Mesodermal cell (in vitro differentiated cells): ENCODE measurements around the gene HTRA1.

ENCODE experiments used
- H3K27ac ChIP-seq: 2 replicates; pipeline ENCODE4 v1.7.0; 2013; ENCODE audit warnings: mild to moderate bottlenecking, low read depth, low read length, moderate library complexity; ENCODE audit not compliant: severe bottlenecking
- H3K36me3 ChIP-seq: 2 replicates; pipeline ENCODE4 v1.7.1; 2013; ENCODE audit warnings: mild to moderate bottlenecking, low read length, moderate library complexity; ENCODE audit not compliant: control insufficient read depth, insufficient read depth
- H3K4me1 ChIP-seq: one replicate; pipeline ENCODE4 v1.7.1; 2013; ENCODE audit warnings: mild to moderate bottlenecking, low read length; ENCODE audit not compliant: insufficient read depth, control insufficient read depth, poor library complexity, severe bottlenecking
- H3K4me3 ChIP-seq: 2 replicates; pipeline ENCODE4 v1.7.0; 2013; ENCODE audit warnings: low read length, control low read depth, mild to moderate bottlenecking; ENCODE audit not compliant: insufficient read depth, poor library complexity, severe bottlenecking; ENCODE audit errors: extremely low read depth
- H3K9me3 ChIP-seq: 2 replicates; pipeline ENCODE4 v1.7.1; 2013; ENCODE audit warnings: mild to moderate bottlenecking, low read length, moderate library complexity; ENCODE audit not compliant: control insufficient read depth
- WGBS, 2 experiments: methylation state at CpG; one replicate each; pipeline ENCODE4 v1.1.5; 2013; ENCODE audit warnings: missing lambda C conversion rate in 2 of 2; ENCODE audit not compliant: insufficient coverage in 2 of 2; 5-methylcytosine and 5-hydroxymethylcytosine counted together

The HTRA1 gene

GRCh38 chr10:122498521-122498920 is 37.2 kb downstream of the HTRA1 start:
- peaks cover 3% of the 10 kb centered on the region for H3K9me3 ChIP-seq
- H3K27ac ChIP-seq = no peak overlapping the region
- peaks cover 9% of the 10 kb centered on the region for H3K36me3 ChIP-seq
- 89 to 95% methylated on average over 3 to 4 of the region's 5 CpGs for WGBS, 2 experiments
- H3K4me1 ChIP-seq = peaks cover 24% of the 10 kb centered on the region
- no peak overlapping the region for H3K4me3 ChIP-seq

DNA sequence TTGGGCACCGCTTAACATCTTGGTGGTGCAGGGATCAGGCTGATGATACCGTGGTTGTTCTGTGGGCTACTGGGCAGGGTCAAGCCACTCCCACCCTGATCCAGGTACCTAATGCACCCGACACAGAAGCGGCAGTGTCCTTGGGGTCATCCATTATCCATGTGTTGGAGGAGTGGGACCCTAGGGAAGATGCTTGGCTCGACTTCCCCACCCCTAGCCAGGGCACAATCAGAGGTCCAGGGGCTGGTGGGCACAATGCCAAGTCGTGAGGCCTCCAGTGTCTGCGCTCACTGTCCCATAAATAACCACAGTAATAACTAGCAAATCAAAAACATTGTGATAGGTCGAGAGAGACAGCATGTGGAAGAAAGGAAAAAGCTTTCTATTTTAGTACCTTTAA is 37.7 kb downstream of the HTRA1 start:
- Histone ChIP-seq H3K27ac (no peak overlapping the region), H3K4me1 (peaks cover 19% of the 10 kb centered on the region), H3K9me3 (peaks cover 3% of the 10 kb centered on the region), H3K4me3 (no peak overlapping the region), H3K36me3 (peaks cover 9% of the 10 kb centered on the region)
- 86 to 100% methylated on average over 1 to 5 of the region's 8 CpGs for WGBS, 2 experiments

DNA sequence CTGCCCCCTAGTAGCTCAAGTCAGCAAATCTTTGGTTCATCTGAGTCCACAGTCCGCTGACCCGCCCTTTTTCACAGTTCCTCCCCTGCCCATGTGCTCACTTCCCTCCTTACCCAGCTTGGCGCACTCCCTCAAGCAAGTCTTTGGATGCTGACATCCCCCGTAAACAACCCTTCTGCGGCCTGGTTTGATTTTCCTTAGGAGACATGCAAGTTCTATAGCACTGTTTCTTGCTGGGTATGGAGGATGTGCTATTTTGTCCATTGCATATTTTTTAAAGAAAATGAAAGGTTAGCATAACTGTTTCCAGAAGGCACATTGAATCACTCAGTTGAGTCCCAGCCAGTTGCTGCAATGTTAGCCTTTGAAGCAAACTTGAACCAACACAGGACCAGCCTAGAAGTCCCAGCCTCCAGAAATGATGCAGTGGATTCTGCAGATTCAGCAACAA is 38.2 kb downstream of the HTRA1 start:
- Histone ChIP-seq H3K4me3 (no peak overlapping the region), H3K27ac (no peak overlapping the region), H3K4me1 (peaks cover 14% of the 10 kb centered on the region), H3K9me3 (peaks cover 3% of the 10 kb centered on the region), H3K36me3 (peaks cover 9% of the 10 kb centered on the region)
- WGBS, 2 experiments = 74 to 78% methylated on average over 5 of the region's 5 CpGs

DNA sequence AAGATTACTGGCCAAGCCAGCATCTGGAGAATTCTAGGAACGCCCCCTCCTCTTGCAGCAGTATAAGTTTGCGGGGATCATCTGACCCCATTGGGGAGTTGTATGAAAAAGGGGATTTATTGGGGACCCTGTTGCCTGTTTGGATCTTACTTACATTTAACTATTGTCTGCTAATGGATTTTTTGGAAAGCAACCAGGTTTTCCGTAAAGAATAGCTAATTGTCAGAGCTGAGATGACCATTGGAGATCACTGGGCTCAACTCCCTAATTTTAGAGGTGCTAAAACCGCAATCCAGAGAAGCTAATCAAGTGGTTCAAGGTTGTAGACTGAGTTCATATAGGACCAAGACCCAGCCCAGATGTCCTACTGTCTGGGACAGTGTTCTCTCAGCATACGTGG is 38.8 kb downstream of the HTRA1 start:
- Histone ChIP-seq H3K4me3 (no peak overlapping the region), H3K27ac (no peak overlapping the region), H3K4me1 (peaks cover 7% of the 10 kb centered on the region), H3K36me3 (peaks cover 9% of the 10 kb centered on the region), H3K9me3 (peaks cover 3% of the 10 kb centered on the region)
- 63 to 100% methylated on average over 3 of the region's 5 CpGs for WGBS, 2 experiments

GRCh38 chr10:122500726-122501125 is 39.4 kb downstream of the HTRA1 start:
- H3K4me1 ChIP-seq = peaks cover 2% of the 10 kb centered on the region
- 92 to 93% methylated on average over 6 of the region's 6 CpGs for WGBS, 2 experiments
- H3K36me3 ChIP-seq = peaks cover 9% of the 10 kb centered on the region
- H3K4me3 ChIP-seq = no peak overlapping the region
- H3K9me3 ChIP-seq = peaks cover 3% of the 10 kb centered on the region
- H3K27ac ChIP-seq = no peak overlapping the region

- 93 to 96% methylated on average over 11 to 12 of the region's 13 CpGs for WGBS, 2 experiments
- H3K9me3 ChIP-seq = no peaks in the 10 kb centered on the region
- H3K36me3 ChIP-seq = peaks cover 12% of the 10 kb centered on the region
- peak overlapping the region; percentile 67 for H3K27ac ChIP-seq
- H3K4me1 ChIP-seq = no peaks in the 10 kb centered on the region
- no peak overlapping the region for H3K4me3 ChIP-seq
Measured at GRCh38 chr10:122503012-122503411, 41.7 kb downstream of the HTRA1 start.

DNA sequence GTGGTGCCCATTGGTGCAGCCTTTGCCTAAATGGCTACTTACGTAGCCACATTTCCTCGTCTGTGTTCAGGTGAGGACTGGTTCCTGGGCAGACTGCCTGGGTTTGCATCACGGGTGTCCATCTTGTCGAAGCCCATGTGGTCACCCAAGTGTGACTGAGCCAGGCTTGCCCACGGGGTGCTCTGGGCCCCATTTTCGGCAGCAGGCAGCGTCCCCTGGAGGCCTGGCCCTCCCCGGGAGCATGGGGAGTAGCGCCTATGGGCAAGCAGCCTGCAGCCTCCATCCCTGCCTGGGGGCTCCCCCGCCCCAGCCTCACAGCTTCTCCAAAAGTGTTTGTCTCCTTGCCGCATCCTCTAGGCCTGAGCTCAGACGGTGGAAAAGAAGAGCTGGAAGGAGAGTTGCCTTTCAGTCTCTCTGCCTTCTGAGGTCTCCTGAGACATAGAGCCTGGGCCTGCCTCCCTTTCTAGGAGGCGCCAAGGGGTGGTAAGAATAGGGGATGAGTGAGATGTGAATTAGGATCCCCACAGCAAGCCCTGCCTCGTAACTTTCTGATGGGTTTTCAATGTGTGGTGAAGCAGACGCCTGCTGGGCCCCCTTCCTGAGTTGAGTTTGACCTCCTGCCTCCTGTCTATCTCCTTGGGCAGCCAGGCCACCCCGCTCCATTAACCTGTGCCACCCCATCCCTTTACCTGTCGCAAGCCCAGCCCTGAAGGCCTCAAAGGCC is 42.7 kb downstream of the HTRA1 start:
- Histone ChIP-seq H3K9me3 (no peaks in the 10 kb centered on the region), H3K27ac (no peak overlapping the region), H3K36me3 (peaks cover 20% of the 10 kb centered on the region), H3K4me3 (no peak overlapping the region), H3K4me1 (no peaks in the 10 kb centered on the region)
- WGBS, 2 experiments = 90 to 93% methylated on average over 16 of the region's 17 CpGs

- WGBS, 2 experiments = 83 to 91% methylated on average over 4 to 6 of the region's 6 CpGs
Measured at GRCh38 chr10:122504610-122504950, 43.2 kb downstream of the HTRA1 start.

DNA sequence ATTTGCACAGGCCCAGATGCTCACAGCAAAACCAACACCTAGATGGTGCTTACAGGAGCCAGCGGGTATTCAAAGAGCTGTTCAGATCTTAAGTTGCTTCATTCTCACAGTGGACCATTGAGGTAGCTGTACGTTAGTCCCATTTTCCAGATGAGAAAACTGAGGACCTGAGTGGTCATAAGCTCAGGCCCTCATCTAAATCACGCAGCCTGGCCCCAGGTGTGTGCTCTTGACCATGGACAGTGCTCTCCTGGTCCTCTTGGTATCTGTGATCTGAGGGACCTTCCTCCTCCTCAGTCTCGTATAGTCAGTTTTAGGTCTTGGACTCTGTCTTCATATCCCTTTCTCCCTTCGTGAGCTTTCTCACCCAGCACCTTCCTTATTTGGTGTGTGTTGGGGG is 43.7 kb downstream of the HTRA1 start:
- H3K4me3 ChIP-seq = no peak overlapping the region
- peaks cover 22% of the 10 kb centered on the region for H3K36me3 ChIP-seq
- 93 to 98% methylated on average over 3 to 4 of the region's 5 CpGs for WGBS, 2 experiments
- H3K4me1 ChIP-seq = no peaks in the 10 kb centered on the region
- H3K27ac ChIP-seq = no peak overlapping the region
- H3K9me3 ChIP-seq = no peaks in the 10 kb centered on the region

More at GRCh38 chr10:122504610-122504950, 43.2 kb downstream of the HTRA1 start:
- Histone ChIP-seq H3K36me3 (peaks cover 22% of the 10 kb centered on the region), H3K27ac (no peak overlapping the region), H3K4me3 (no peak overlapping the region), H3K4me1 (no peaks in the 10 kb centered on the region), H3K9me3 (no peaks in the 10 kb centered on the region)

GRCh38 chr10:122505885-122506645 is 44.7 kb downstream of the HTRA1 start:
- peaks cover 14% of the 10 kb centered on the region for H3K36me3 ChIP-seq

GRCh38 chr10:122507616-122508015 is 46.3 kb downstream of the HTRA1 start:
- Histone ChIP-seq H3K36me3 (peaks cover 20% of the 10 kb centered on the region), H3K4me1 (no peaks in the 10 kb centered on the region), H3K27ac (no peak overlapping the region), H3K4me3 (no peak overlapping the region), H3K9me3 (no peaks in the 10 kb centered on the region)
- 86 to 89% methylated on average over 3 of the region's 3 CpGs for WGBS, 2 experiments

More at GRCh38 chr10:122505885-122506645, 44.7 kb downstream of the HTRA1 start:
- Histone ChIP-seq H3K27ac (no peak overlapping the region), H3K4me1 (no peaks in the 10 kb centered on the region), H3K9me3 (no peaks in the 10 kb centered on the region), H3K4me3 (no peak overlapping the region)
- 92 to 95% methylated on average over 12 to 13 of the region's 15 CpGs for WGBS, 2 experiments
